ENCODE data around the gene BANK1. TPM values are rescaled to one million over a fixed set of nuclear protein-coding genes. Genes with fewer than 3 reads are reported as not detected.

The BANK1 gene
- polyA plus RNA-seq, 3 donors, result 2.0 to 3.0 (median 2.9) TPM

- no peak for DNase-seq
Observed at GRCh38 chr4:102036016-102036415, 245.5 kb downstream of the BANK1 start.

GRCh38 chr4:102036619-102037376 lies 246.3 kb downstream of the BANK1 start:
- no peak for DNase-seq

- no peak for DNase-seq
Observed at GRCh38 chr4:102037566-102037965, 247.0 kb downstream of the BANK1 start.

GRCh38 chr4:102042871-102043802 lies 252.6 kb downstream of the BANK1 start:
- DNase-seq, result no peak

GRCh38 chr4:102047616-102048015 lies 257.1 kb downstream of the BANK1 start:
- no peak for DNase-seq

GRCh38 chr4:102055805-102056204 lies 265.3 kb downstream of the BANK1 start:
- no peak for DNase-seq

- no peak for DNase-seq
Observed at GRCh38 chr4:102057122-102057521, 266.6 kb downstream of the BANK1 start.

GRCh38 chr4:102061133-102061532 lies 270.6 kb downstream of the BANK1 start:
- no peak for DNase-seq

- no peak for DNase-seq
Observed at GRCh38 chr4:102064747-102065442, 274.4 kb downstream of the BANK1 start.

GRCh38 chr4:102076622-102077021 lies 286.1 kb downstream of the BANK1 start:
- DNase-seq, result no peak

- DNase-seq, result no peak
Observed at GRCh38 chr4:102080184-102080583, 289.7 kb downstream of the BANK1 start.

- no peak for DNase-seq
Observed at GRCh38 chr4:102089850-102090621, 299.5 kb downstream of the BANK1 start.

- no peak for DNase-seq
Observed at GRCh38 chr4:102091656-102092055, 301.1 kb downstream of the BANK1 start.

GRCh38 chr4:102094481-102094880 lies 304.0 kb downstream of the BANK1 start:
- no peak for DNase-seq

GRCh38 chr4:102103368-102103767 lies 312.8 kb downstream of the BANK1 start:
- no peak for DNase-seq

GRCh38 chr4:102104278-102104677 lies 313.7 kb downstream of the BANK1 start:
- no peak for DNase-seq

- DNase-seq, result no peak
Observed at GRCh38 chr4:102105983-102106382, 315.5 kb downstream of the BANK1 start.

- no peak for DNase-seq
Observed at GRCh38 chr4:102114118-102114630, 323.6 kb downstream of the BANK1 start.

GRCh38 chr4:102116121-102116520 lies 325.6 kb downstream of the BANK1 start:
- no peak for DNase-seq

- DNase-seq, result no peak
Observed at GRCh38 chr4:102120846-102121245, 330.3 kb downstream of the BANK1 start.

Measured in renal pelvis (tissue), 4 donors.